HEK293 (cell line): ENCODE data around the gene BRD1.

Source experiments
- YY1 ChIP-seq: fragments of 450-650 bp; formaldehyde crosslinking; IDR thresholded peaks from 2 replicates; pipeline ENCODE4 v1.5.1; 2018; ENCODE audit warnings: missing biosample characterization, missing genetic modification characterization
- ZNF274 ChIP-seq, 2 experiments: fragments of 200-500 bp in 1 of 2; fragments of 450-650 bp in 1 of 2; sonication (Bioruptor generic) in 1 of 2; formaldehyde crosslinking in 1 of 2; IDR thresholded peaks; 2 replicates each; pipeline versions ENCODE4 v1.5.1 to v1.6.1; 2014 to 2016; ENCODE audit warnings: borderline replicate concordance in 1 of 2, inconsistent platforms in 1 of 2, low read length in 1 of 2, missing biosample characterization in 1 of 2, missing genetic modification characterization in 1 of 2
- ZNF280C ChIP-seq: fragments of 450-650 bp; formaldehyde crosslinking; IDR thresholded peaks from 2 replicates; pipeline ENCODE4 v1.5.1; 2016; ENCODE audit warnings: missing biosample characterization, missing genetic modification characterization
- ZNF488 ChIP-seq: fragments of 450-650 bp; formaldehyde crosslinking; IDR thresholded peaks from 2 replicates; pipeline ENCODE4 v1.5.1; 2016; ENCODE audit warnings: missing biosample characterization, missing genetic modification characterization
- ZNF654 ChIP-seq: fragments of 450-650 bp; formaldehyde crosslinking; IDR thresholded peaks from 2 replicates; pipeline ENCODE4 v1.5.1; 2016; ENCODE audit warnings: low read depth, missing biosample characterization, missing genetic modification characterization

- no peak for TF ChIP-seq ZNF274 (IDR thresholded peaks at IDR 0.05; ENCODE audit: low read length)
- TF ChIP-seq ZNF274 (tag by site-specific recombination; IDR thresholded peaks at IDR 0.05; ENCODE audit: borderline replicate concordance): no peak
- no peak for TF ChIP-seq ZNF488 (tag by site-specific recombination)
- TF ChIP-seq YY1: no peak
- TF ChIP-seq ZNF280C: no peak
- TF ChIP-seq ZNF654 (tag by site-specific recombination): no peak
Observed at GRCh38 chr22:49753276-49753890, 74.3 kb downstream of the BRD1 start.
